IMR-90 (cell line): ENCODE data around the gene TNNI2. TPM values are rescaled to one million over a fixed set of nuclear protein-coding genes. Genes with fewer than 3 reads are reported as not detected.

ENCODE experiments used
- CHD1 ChIP-seq: IDR thresholded peaks from 2 replicates; pipeline ENCODE4 v1.6.1; 2012; ENCODE audit warnings: low read depth, low read length, improper control_type of control experiment
- MAFK ChIP-seq: IDR thresholded peaks from 2 replicates; pipeline ENCODE4 v1.6.1; 2012; ENCODE audit warnings: low read depth, low read length, improper control_type of control experiment
- SMC3 ChIP-seq: fragments of 150-350 bp; IDR thresholded peaks from 2 replicates; pipeline ENCODE4 v1.6.1; 2016; ENCODE audit warnings: low read depth, mild to moderate bottlenecking, antibody characterized with exemption, low read length, moderate library complexity
- polyA plus RNA-seq, 3 experiments: library from polyadenylated mRNA; depleted of rRNA; stranded (reverse); fragments of >200 nt; gene quantifications; 2 replicates each; pipeline ENCODE4 v1.2.3, GENCODE V29; 2012; ENCODE audit warnings: low replicate concordance in 1 of 3
- total RNA-seq: library from RNA; depleted of rRNA; stranded (reverse); fragments of >200 nt; gene quantifications from 2 replicates; pipeline ENCODE4 v1.2.3, GENCODE V29; 2012
- TF ChIP-seq, protein P1 (sequence below): fragments of 150-350 bp; IDR thresholded peaks from 2 replicates; pipeline ENCODE4 v1.6.1; 2017; ENCODE audit warnings: mild to moderate bottlenecking, antibody characterized with exemption, low read length, low read depth

TNNI2 gene
- total and polyA plus RNA-seq, 2 of the 4 experiments (the other 2 are of a cell fraction): not detected

DNA sequence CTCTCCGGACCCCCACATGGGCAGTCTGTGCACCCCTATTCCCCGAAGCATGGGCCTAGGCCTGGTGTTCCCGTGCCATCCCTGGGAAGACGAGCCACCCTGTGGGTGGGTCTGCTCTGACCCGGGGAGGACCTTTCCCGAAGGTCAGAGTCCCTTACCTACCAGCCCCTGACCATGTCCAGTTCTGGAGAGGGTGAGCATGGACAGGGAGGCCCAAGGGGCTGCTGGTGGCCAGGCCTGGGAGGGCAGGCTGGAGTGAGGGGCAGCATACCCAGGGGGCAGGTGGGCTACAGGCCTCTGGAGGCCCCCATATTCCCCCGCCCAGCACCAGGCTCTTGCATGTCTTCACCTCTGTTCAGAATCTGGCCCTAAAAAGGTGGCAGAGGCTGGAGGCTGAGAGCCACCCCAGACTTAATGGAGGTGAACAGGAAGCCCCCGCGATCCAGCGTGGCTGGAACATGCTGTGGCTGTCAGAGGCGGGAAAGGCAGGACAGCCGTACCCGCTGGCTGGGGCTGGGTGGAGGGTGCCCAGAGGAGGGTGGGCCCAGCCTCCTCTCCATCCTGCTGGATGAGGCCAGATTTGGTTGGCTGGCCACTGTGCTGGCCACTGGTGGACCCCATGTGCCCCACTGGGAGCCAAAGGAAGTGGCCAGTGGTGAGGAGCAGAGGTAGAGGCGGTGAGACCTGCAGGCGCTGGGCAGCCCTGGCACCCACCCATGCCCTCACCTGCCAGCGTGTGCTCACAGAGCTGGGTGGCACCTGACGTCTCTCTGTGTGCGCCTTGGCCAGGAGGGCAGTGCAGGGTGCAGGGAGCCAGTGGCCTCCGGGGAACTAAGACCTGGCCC lies 15.2 kb upstream of the TNNI2 start (continued):
- TF ChIP-seq SMC3 (no peak), CHD1 (no peak), MAFK (no peak)
- TF ChIP-seq, protein P1, sequence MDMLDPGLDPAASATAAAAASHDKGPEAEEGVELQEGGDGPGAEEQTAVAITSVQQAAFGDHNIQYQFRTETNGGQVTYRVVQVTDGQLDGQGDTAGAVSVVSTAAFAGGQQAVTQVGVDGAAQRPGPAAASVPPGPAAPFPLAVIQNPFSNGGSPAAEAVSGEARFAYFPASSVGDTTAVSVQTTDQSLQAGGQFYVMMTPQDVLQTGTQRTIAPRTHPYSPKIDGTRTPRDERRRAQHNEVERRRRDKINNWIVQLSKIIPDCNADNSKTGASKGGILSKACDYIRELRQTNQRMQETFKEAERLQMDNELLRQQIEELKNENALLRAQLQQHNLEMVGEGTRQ: no peak
